Loucy (cell line): ENCODE results near the gene PARVB.

Source experiments
- H2AFZ ChIP-seq: fragments of 200-600 bp; sonication (generic); 2 replicates; pipeline ENCODE4 v1.6.0; 2016; ENCODE audit warnings: antibody characterized with exemption, mild to moderate bottlenecking, low read length, moderate library complexity
- H3F3A ChIP-seq: fragments of 200-600 bp; 2 replicates; pipeline ENCODE4 v1.6.0; 2016; ENCODE audit warnings: antibody characterized with exemption, low read depth, mild to moderate bottlenecking
- H3K27me3 ChIP-seq: fragments of 200-600 bp; sonication (generic); 2 replicates; pipeline ENCODE4 v1.6.1; 2014; ENCODE audit warnings: low read length, mild to moderate bottlenecking; ENCODE audit not compliant: insufficient read depth, poor library complexity, severe bottlenecking
- H3K36me3 ChIP-seq: fragments of 200-600 bp; sonication (generic); 2 replicates; pipeline ENCODE4 v1.6.1; 2016; ENCODE audit warnings: low read length; ENCODE audit not compliant: insufficient read depth
- H3K4me1 ChIP-seq: fragments of 200-600 bp; sonication (generic); 2 replicates; pipeline ENCODE4 v1.5.1; 2014; ENCODE audit warnings: low read length, mild to moderate bottlenecking; ENCODE audit not compliant: insufficient read depth, poor library complexity, severe bottlenecking
- H3K4me2 ChIP-seq: fragments of 200-600 bp; sonication (generic); 2 replicates; pipeline ENCODE4 v1.6.0; 2014; ENCODE audit warnings: antibody characterized with exemption, low read length, low read depth, mild to moderate bottlenecking; ENCODE audit not compliant: poor library complexity, severe bottlenecking
- H3K4me3 ChIP-seq: fragments of 200-600 bp; sonication (generic); 2 replicates; pipeline ENCODE4 v1.5.1; 2014; ENCODE audit warnings: low read length, mild to moderate bottlenecking, mixed read lengths; ENCODE audit not compliant: poor library complexity, severe bottlenecking
- H3K79me2 ChIP-seq: fragments of 200-600 bp; sonication (generic); 2 replicates; pipeline ENCODE4 v1.6.1; 2014; ENCODE audit warnings: low read length; ENCODE audit not compliant: insufficient read depth
- H3K9ac ChIP-seq: fragments of 200-600 bp; sonication (generic); 2 replicates; pipeline ENCODE4 v1.6.0; 2014; ENCODE audit warnings: mild to moderate bottlenecking, low read depth, low read length, moderate library complexity; ENCODE audit not compliant: poor library complexity, severe bottlenecking
- H3K9me2 ChIP-seq: fragments of 200-600 bp; sonication (generic); replicated peaks from 2 replicates; pipeline ENCODE4 v1.6.1; 2016; ENCODE audit warnings: low read depth, low read length, mixed read lengths
- H3K9me3 ChIP-seq: fragments of 200-600 bp; sonication (generic); 2 replicates; pipeline ENCODE4 v1.6.1; 2014; ENCODE audit warnings: mild to moderate bottlenecking, antibody characterized with exemption, low read length, low read depth; ENCODE audit not compliant: insufficient read depth
- H4K20me1 ChIP-seq: fragments of 200-600 bp; sonication (generic); 2 replicates; pipeline ENCODE4 v1.6.0; 2014; ENCODE audit warnings: antibody characterized with exemption, low read length, mild to moderate bottlenecking; ENCODE audit not compliant: insufficient read depth, poor library complexity, severe bottlenecking
- CTCF ChIP-seq: fragments of 200-600 bp; sonication (generic); conservative IDR thresholded peaks from 2 replicates; pipeline ENCODE4 v1.5.1; 2014; ENCODE audit warnings: mild to moderate bottlenecking, antibody characterized with exemption, low read length
- EZH2phosphoT487 ChIP-seq: fragments of 200-600 bp; IDR thresholded peaks from 2 replicates; pipeline ENCODE4 v1.6.1; 2018; ENCODE audit warnings: antibody characterized with exemption, mild to moderate bottlenecking, moderate library complexity, borderline replicate concordance

Gene PARVB

DNA sequence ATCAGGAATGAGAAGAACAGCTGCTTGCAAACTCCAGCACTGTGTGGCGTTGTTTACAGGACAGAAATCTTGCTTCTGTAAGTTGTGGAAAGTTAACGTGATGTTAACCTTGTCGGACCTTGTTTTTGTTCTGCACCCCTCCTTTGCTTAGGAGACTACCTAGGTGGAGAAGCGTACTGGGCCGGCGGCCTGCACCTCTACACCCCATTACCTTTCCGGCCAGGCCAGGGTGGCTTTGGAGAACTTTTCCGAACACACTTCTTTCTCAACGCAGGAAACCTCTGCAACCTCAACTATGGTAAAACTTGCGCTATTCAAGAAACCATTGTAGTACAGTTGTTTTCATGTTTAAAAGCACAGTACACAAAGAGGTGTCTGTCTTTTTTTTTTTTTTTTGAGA lies 35.1 kb upstream of the PARVB start:
- TF ChIP-seq CTCF (no peak), EZH2phosphoT487 (no peak)
- Histone ChIP-seq H3K9me2 (no peaks in the 10 kb centered on the region), H2AFZ (no peak overlapping the region), H3F3A (no peaks in the 10 kb centered on the region), H3K9me3 (no peaks in the 10 kb centered on the region), H3K36me3 (peaks cover 80% of the 10 kb centered on the region; the same call in 1 of the 2 replicates), H3K79me2 (no peaks in the 10 kb centered on the region), H3K4me3 (no peak overlapping the region), H4K20me1 (no peaks in the 10 kb centered on the region), H3K9ac (no peak overlapping the region), H3K4me2 (no peak overlapping the region), H3K4me1 (no peaks in the 10 kb centered on the region), H3K27me3 (no peaks in the 10 kb centered on the region)

- H3K36me3 ChIP-seq: peaks cover 85% of the 10 kb centered on the region; the same call in 1 of the 2 replicates
- H3F3A ChIP-seq: no peaks in the 10 kb centered on the region
- H4K20me1 ChIP-seq: no peaks in the 10 kb centered on the region
- H3K9ac ChIP-seq: no peak overlapping the region
- H2AFZ ChIP-seq: no peak overlapping the region
- no peak for TF ChIP-seq EZH2phosphoT487
- TF ChIP-seq CTCF: no peak
- no peak overlapping the region for H3K4me3 ChIP-seq
- no peaks in the 10 kb centered on the region for H3K4me1 ChIP-seq
- no peaks in the 10 kb centered on the region for H3K9me2 ChIP-seq
- H3K9me3 ChIP-seq: no peaks in the 10 kb centered on the region
- H3K27me3 ChIP-seq: no peaks in the 10 kb centered on the region
- no peaks in the 10 kb centered on the region for H3K79me2 ChIP-seq
- H3K4me2 ChIP-seq: no peak overlapping the region
Measured at GRCh38 chr22:43990044-43990443, 34.1 kb upstream of the PARVB start.

DNA sequence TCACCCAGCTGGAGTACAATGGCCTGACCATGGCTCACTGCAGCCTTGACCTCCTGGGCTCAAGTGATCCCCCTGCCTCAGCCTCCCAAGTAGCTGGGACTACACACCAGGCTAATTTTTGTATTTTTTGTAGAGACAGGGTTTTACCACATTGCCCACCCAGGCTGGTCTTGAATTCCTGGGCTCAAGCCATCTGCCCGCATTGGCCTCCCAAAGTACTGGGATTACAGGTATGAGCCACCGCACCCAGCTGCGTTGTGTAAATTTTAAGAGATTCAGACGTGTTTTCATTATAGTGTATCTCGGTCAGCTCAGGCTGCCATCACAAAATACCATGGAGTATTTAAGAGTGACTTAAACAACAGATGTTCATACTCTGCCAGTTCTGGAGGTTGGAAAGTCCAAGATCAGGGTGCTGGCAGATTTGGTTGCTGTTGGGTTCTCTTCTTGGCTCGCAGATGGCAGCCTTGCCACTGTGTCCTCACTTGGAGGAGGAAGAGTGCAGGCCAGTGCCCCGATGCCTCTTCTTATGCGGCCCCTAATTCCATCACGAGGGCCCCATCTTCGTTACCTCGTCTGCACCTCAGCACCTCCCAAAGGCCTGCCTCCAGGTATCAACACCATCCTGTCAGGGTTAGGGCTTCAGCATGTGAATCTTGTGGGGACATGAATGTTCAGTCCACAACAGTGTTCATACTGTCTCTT lies 32.6 kb upstream of the PARVB start:
- Histone ChIP-seq H4K20me1 (no peaks in the 10 kb centered on the region), H2AFZ (no peak overlapping the region), H3K4me3 (no peak overlapping the region), H3K9me3 (no peaks in the 10 kb centered on the region), H3K9ac (no peak overlapping the region), H3K36me3 (peaks cover 83% of the 10 kb centered on the region; the same call in 1 of the 2 replicates), H3F3A (no peaks in the 10 kb centered on the region), H3K4me1 (no peaks in the 10 kb centered on the region), H3K27me3 (no peaks in the 10 kb centered on the region), H3K9me2 (no peaks in the 10 kb centered on the region), H3K79me2 (no peaks in the 10 kb centered on the region), H3K4me2 (no peak overlapping the region)
- TF ChIP-seq CTCF (no peak), EZH2phosphoT487 (no peak)
